SK-N-SH treated with all-trans-retinoic acid at 6 μM for 48 hours (cell line): Measurements from ENCODE around the gene SERPINA3.

Experiments
- ATAC-seq: fragments of 200-7000 bp; cut with Tn5 transposase; 3 replicates; pipeline ENCODE4 v1.9.1; 2020; ENCODE audit warnings: mild to moderate bottlenecking, moderate library complexity
- ARNTL ChIP-seq: fragments of 450-650 bp; formaldehyde crosslinking; IDR thresholded peaks from 2 replicates; pipeline ENCODE4 v1.5.0; 2020; ENCODE audit warnings: low read depth, mild to moderate bottlenecking, moderate library complexity, borderline replicate concordance
- BACH2 ChIP-seq: fragments of 250-450 bp; sonication (Bioruptor Pico); IDR thresholded peaks from 2 replicates; pipeline ENCODE4 v1.9.0; 2021; ENCODE audit warnings: mild to moderate bottlenecking, borderline replicate concordance
- CSDC2 ChIP-seq: fragments of 250-450 bp; sonication (Bioruptor Pico); IDR thresholded peaks from 2 replicates; pipeline ENCODE4 v1.5.0; 2020; ENCODE audit warnings: mild to moderate bottlenecking, moderate library complexity
- GLIS3 ChIP-seq: fragments of 250-450 bp; sonication (Bioruptor Pico); IDR thresholded peaks from 2 replicates; pipeline ENCODE4 v1.5.0; 2020; ENCODE audit warnings: mild to moderate bottlenecking, moderate library complexity
- ISL1 ChIP-seq: fragments of 250-450 bp; sonication (Bioruptor Pico); IDR thresholded peaks from 2 replicates; pipeline ENCODE4 v2.1.2; 2022; ENCODE audit warnings: mild to moderate bottlenecking, moderate library complexity
- OSR1 ChIP-seq: fragments of 250-450 bp; sonication (Bioruptor Pico); IDR thresholded peaks from 2 replicates; pipeline ENCODE4 v1.8.0; 2022; ENCODE audit warnings: moderate library complexity, mild to moderate bottlenecking, inconsistent platforms
- PPARA ChIP-seq: fragments of 250-450 bp; sonication (Bioruptor Pico); IDR thresholded peaks from 2 replicates; pipeline ENCODE4 v1.5.0; 2020; ENCODE audit warnings: mild to moderate bottlenecking, borderline replicate concordance
- RARB ChIP-seq: fragments of 250-450 bp; sonication (Bioruptor Pico); IDR thresholded peaks from 2 replicates; pipeline ENCODE4 v1.8.0; 2021; ENCODE audit warnings: mild to moderate bottlenecking, moderate library complexity
- TCF4 ChIP-seq: fragments of 250-450 bp; sonication (Bioruptor Pico); IDR thresholded peaks from 2 replicates; pipeline ENCODE4 v1.8.0; 2021; ENCODE audit warnings: mild to moderate bottlenecking, moderate library complexity, borderline replicate concordance
- TOX ChIP-seq: fragments of 250-450 bp; sonication (Bioruptor Pico); IDR thresholded peaks from 2 replicates; pipeline ENCODE4 v1.8.0; 2021; ENCODE audit warnings: mild to moderate bottlenecking, moderate library complexity, borderline replicate concordance
- ZFP3 ChIP-seq: fragments of 250-450 bp; sonication (Bioruptor Pico); IDR thresholded peaks from 2 replicates; pipeline ENCODE4 v1.5.0; 2020; ENCODE audit warnings: mild to moderate bottlenecking, moderate library complexity
- ZFP30 ChIP-seq: fragments of 450-650 bp; formaldehyde crosslinking; IDR thresholded peaks from 2 replicates; pipeline ENCODE4 v1.5.0; 2022; ENCODE audit warnings: mild to moderate bottlenecking, moderate library complexity
- ZNF565 ChIP-seq: fragments of 450-650 bp; formaldehyde crosslinking; conservative IDR thresholded peaks from 2 replicates; pipeline ENCODE4 v1.5.0; 2020; ENCODE audit warnings: low read depth, mild to moderate bottlenecking, moderate library complexity
- ZNF70 ChIP-seq: fragments of 450-650 bp; formaldehyde crosslinking; IDR thresholded peaks from 2 replicates; pipeline ENCODE4 v1.5.0; 2020; ENCODE audit warnings: mild to moderate bottlenecking, moderate library complexity
- ZNF8 ChIP-seq: fragments of 450-650 bp; formaldehyde crosslinking; IDR thresholded peaks from 2 replicates; pipeline ENCODE4 v1.5.0; 2020; ENCODE audit warnings: mild to moderate bottlenecking, moderate library complexity
- TF ChIP-seq, protein P1 (sequence below): fragments of 250-450 bp; sonication (Bioruptor Pico); IDR thresholded peaks from 2 replicates; pipeline ENCODE4 v1.5.1; 2020; ENCODE audit warnings: low read depth, mild to moderate bottlenecking, moderate library complexity
- TF ChIP-seq, protein P2 (sequence below): fragments of 250-450 bp; sonication (Bioruptor Pico); IDR thresholded peaks from 2 replicates; pipeline ENCODE4 v1.5.1; 2021; ENCODE audit warnings: mild to moderate bottlenecking, moderate library complexity
- TF ChIP-seq, protein P3 (sequence below): fragments of 250-450 bp; sonication (Bioruptor Pico); IDR thresholded peaks from 2 replicates; pipeline ENCODE4 v1.5.0; 2020; ENCODE audit warnings: mild to moderate bottlenecking, moderate library complexity
- TF ChIP-seq, protein P4 (sequence below): fragments of 250-450 bp; sonication (Bioruptor Pico); IDR thresholded peaks from 2 replicates; pipeline ENCODE4 v1.8.0; 2020; ENCODE audit warnings: mild to moderate bottlenecking, moderate library complexity, borderline replicate concordance

The SERPINA3 gene

DNA sequence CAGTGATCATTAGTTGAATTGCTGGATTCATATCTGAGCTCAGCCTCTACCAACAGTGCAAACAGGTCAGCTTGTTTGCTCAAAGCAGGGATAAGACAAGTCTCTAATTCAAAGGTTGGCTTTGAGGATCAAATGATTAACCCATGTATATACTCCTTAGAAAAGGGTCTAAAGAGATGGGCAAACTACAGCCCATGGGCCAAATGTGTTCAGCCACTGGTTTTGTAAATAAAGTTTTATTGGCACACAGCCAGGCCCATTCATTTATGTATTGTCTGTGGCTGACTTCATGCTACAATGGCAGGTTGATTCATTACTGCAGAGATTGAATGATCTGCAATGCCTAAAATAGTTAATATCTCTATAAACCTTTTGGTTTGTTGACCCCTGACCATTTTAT, 47.8 kb upstream of the SERPINA3 start:
- ATAC-seq = no peak
- TF ChIP-seq GLIS3 (CRISPR knock-in tag) = no peak
- TF ChIP-seq ZNF70 (CRISPR knock-in tag) = no peak
- no peak for TF ChIP-seq CSDC2 (CRISPR knock-in tag)
- no peak for TF ChIP-seq OSR1 (CRISPR knock-in tag)
- TF ChIP-seq TCF4 (CRISPR knock-in tag) = no peak
- TF ChIP-seq, protein P1, sequence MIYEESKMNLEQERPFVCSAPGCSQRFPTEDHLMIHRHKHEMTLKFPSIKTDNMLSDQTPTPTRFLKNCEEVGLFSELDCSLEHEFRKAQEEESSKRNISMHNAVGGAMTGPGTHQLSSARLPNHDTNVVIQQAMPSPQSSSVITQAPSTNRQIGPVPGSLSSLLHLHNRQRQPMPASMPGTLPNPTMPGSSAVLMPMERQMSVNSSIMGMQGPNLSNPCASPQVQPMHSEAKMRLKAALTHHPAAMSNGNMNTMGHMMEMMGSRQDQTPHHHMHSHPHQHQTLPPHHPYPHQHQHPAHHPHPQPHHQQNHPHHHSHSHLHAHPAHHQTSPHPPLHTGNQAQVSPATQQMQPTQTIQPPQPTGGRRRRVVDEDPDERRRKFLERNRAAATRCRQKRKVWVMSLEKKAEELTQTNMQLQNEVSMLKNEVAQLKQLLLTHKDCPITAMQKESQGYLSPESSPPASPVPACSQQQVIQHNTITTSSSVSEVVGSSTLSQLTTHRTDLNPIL = no peak
- no peak for TF ChIP-seq ZFP30 (CRISPR knock-in tag)
- no peak for TF ChIP-seq BACH2
- TF ChIP-seq TOX (CRISPR knock-in tag) = no peak
- no peak for TF ChIP-seq RARB (CRISPR knock-in tag)
- TF ChIP-seq ISL1 (CRISPR knock-in tag) = no peak
- TF ChIP-seq, protein P2, sequence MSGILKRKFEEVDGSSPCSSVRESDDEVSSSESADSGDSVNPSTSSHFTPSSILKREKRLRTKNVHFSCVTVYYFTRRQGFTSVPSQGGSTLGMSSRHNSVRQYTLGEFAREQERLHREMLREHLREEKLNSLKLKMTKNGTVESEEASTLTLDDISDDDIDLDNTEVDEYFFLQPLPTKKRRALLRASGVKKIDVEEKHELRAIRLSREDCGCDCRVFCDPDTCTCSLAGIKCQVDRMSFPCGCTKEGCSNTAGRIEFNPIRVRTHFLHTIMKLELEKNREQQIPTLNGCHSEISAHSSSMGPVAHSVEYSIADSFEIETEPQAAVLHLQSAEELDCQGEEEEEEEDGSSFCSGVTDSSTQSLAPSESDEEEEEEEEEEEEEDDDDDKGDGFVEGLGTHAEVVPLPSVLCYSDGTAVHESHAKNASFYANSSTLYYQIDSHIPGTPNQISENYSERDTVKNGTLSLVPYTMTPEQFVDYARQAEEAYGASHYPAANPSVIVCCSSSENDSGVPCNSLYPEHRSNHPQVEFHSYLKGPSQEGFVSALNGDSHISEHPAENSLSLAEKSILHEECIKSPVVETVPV (CRISPR knock-in tag) = no peak
- no peak for TF ChIP-seq PPARA (CRISPR knock-in tag)
- TF ChIP-seq, all 23 proteins: peak for 0

DNA sequence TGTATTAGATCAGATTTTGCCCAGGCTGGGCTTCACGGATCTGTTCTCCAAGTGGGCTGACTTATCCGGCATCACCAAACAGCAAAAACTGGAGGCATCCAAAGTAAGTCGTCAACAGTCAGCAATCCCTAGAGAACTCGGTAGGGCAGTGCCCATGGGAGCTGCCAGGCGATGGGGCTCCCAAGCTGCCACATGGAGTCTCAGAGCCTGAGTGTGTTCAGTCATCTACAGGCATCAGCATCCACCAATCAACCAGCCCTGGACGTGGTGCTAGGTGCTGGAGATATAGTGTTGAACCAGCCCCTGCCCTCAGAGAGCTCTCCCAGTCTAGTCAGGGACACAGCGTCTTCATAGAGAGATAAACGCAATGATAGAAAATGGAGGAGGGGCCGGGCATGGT, 44.0 kb upstream of the SERPINA3 start:
- no peak for TF ChIP-seq ZNF8 (CRISPR knock-in tag)
- TF ChIP-seq, protein P3, sequence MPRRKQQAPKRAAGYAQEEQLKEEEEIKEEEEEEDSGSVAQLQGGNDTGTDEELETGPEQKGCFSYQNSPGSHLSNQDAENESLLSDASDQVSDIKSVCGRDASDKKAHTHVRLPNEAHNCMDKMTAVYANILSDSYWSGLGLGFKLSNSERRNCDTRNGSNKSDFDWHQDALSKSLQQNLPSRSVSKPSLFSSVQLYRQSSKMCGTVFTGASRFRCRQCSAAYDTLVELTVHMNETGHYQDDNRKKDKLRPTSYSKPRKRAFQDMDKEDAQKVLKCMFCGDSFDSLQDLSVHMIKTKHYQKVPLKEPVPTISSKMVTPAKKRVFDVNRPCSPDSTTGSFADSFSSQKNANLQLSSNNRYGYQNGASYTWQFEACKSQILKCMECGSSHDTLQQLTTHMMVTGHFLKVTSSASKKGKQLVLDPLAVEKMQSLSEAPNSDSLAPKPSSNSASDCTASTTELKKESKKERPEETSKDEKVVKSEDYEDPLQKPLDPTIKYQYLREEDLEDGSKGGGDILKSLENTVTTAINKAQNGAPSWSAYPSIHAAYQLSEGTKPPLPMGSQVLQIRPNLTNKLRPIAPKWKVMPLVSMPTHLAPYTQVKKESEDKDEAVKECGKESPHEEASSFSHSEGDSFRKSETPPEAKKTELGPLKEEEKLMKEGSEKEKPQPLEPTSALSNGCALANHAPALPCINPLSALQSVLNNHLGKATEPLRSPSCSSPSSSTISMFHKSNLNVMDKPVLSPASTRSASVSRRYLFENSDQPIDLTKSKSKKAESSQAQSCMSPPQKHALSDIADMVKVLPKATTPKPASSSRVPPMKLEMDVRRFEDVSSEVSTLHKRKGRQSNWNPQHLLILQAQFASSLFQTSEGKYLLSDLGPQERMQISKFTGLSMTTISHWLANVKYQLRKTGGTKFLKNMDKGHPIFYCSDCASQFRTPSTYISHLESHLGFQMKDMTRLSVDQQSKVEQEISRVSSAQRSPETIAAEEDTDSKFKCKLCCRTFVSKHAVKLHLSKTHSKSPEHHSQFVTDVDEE = no peak
- TF ChIP-seq ARNTL (CRISPR knock-in tag) = no peak
- no peak for TF ChIP-seq ZNF565 (CRISPR knock-in tag)
- no peak for TF ChIP-seq GLIS3 (CRISPR knock-in tag)
- no peak for TF ChIP-seq ZNF70 (CRISPR knock-in tag)
- TF ChIP-seq, protein P4, sequence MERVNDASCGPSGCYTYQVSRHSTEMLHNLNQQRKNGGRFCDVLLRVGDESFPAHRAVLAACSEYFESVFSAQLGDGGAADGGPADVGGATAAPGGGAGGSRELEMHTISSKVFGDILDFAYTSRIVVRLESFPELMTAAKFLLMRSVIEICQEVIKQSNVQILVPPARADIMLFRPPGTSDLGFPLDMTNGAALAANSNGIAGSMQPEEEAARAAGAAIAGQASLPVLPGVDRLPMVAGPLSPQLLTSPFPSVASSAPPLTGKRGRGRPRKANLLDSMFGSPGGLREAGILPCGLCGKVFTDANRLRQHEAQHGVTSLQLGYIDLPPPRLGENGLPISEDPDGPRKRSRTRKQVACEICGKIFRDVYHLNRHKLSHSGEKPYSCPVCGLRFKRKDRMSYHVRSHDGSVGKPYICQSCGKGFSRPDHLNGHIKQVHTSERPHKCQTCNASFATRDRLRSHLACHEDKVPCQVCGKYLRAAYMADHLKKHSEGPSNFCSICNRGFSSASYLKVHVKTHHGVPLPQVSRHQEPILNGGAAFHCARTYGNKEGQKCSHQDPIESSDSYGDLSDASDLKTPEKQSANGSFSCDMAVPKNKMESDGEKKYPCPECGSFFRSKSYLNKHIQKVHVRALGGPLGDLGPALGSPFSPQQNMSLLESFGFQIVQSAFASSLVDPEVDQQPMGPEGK = no peak
- no peak for TF ChIP-seq ZFP3 (CRISPR knock-in tag)
- TF ChIP-seq RARB (CRISPR knock-in tag) = no peak
- TF ChIP-seq CSDC2 (CRISPR knock-in tag) = no peak
- TF ChIP-seq, all 23 proteins: peak for 0
- no peak for ATAC-seq

DNA sequence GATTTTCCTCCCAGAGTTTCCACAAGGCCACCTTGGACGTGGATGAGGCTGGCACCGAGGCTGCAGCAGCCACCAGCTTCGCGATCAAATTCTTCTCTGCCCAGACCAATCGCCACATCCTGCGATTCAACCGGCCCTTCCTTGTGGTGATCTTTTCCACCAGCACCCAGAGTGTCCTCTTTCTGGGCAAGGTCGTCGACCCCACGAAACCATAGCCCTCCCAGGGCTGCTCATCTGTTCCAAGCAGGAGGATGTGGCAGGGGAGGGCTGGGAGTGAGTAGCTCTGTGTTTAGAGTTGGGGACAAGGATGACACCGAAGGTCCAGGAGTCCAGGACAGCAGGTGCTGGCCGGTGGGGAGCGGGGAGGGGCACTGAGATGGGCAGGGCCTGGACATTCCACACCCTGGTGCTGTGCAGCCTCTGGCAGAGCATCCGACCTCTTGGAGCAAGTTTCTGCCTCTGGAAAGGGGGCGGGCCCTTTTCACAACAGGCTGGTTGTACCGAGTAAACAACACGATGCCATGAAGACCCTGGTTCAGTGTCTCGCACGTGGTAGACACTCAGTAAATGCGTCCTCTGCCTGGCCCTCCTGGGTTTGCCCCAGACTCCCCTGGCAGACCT, 42.7 kb upstream of the SERPINA3 start:
- TF ChIP-seq TCF4 (CRISPR knock-in tag) = no peak
- no peak for TF ChIP-seq RARB (CRISPR knock-in tag)
- no peak for TF ChIP-seq ZNF565 (CRISPR knock-in tag)
- TF ChIP-seq ZNF8 (CRISPR knock-in tag) = no peak
- TF ChIP-seq CSDC2 (CRISPR knock-in tag) = no peak
- TF ChIP-seq, protein P3 = no peak
- TF ChIP-seq ZNF70 (CRISPR knock-in tag) = no peak
- no peak for TF ChIP-seq ZFP3 (CRISPR knock-in tag)
- TF ChIP-seq GLIS3 (CRISPR knock-in tag) = no peak
- no peak for TF ChIP-seq OSR1 (CRISPR knock-in tag)
- no peak for TF ChIP-seq ZFP30 (CRISPR knock-in tag)
- TF ChIP-seq, protein P1 = no peak
- TF ChIP-seq BACH2 = no peak
- TF ChIP-seq, protein P2 (CRISPR knock-in tag) = no peak
- ATAC-seq = no peak
